H1 (cell line): ENCODE measurements around the gene HPD. TPM values are rescaled to one million over a fixed set of nuclear protein-coding genes. Genes with fewer than 3 reads are reported as not detected.

Experiments
- CTCF ChIA-PET: fragments of 300-600 bp; sonication (Branson Sonifier 250); formaldehyde crosslinking; loops from one replicate; lab custom pipeline; 2021; ENCODE audit not compliant: partially characterized antibody; lab: Charles Lee
- POLR2A ChIA-PET: fragments of 300-600 bp; sonication (Branson Sonifier 250); formaldehyde crosslinking; loops from one replicate; lab custom pipeline; 2021; ENCODE audit warnings: inconsistent platforms; ENCODE audit not compliant: partially characterized antibody; lab: Charles Lee
- DNase-seq, 2 experiments: peaks; one replicate each; pipeline versions ENCODE4 v3.0.0 to v3.0.0-alpha.2; 2010 to 2022; ENCODE audit warnings: low spot score in 2 of 2, low read depth in 1 of 2, mixed read lengths in 1 of 2
- FAIRE-seq: peaks from 2 replicates; lab custom pipeline; 2011; peaks lifted over from hg19 to GRCh38; lab: Jason Lieb, UNC
- H2AFZ ChIP-seq: 2 replicates; pipeline ENCODE4 v1.8.1; 2012; ENCODE audit warnings: low read length, inconsistent platforms
- H2AK5ac ChIP-seq: 2 replicates; pipeline ENCODE4 v1.6.1; 2013; ENCODE audit warnings: low read depth, low read length
- H2BK120ac ChIP-seq: replicated peaks from 2 replicates; pipeline ENCODE3; 2013; ENCODE audit warnings: low read depth, low read length, inconsistent platforms
- H2BK12ac ChIP-seq: 2 replicates; pipeline ENCODE4 v1.6.1; 2013; ENCODE audit warnings: low read depth, low read length
- H2BK15ac ChIP-seq: 2 replicates; pipeline ENCODE4 v1.6.1; 2013; ENCODE audit warnings: low read length
- H2BK20ac ChIP-seq: 2 replicates; pipeline ENCODE4 v1.6.1; 2013; ENCODE audit warnings: low read length
- H2BK5ac ChIP-seq: 2 replicates; pipeline ENCODE4 v1.6.1; 2013; ENCODE audit warnings: low read depth, low read length
- H3K14ac ChIP-seq: 2 replicates; pipeline ENCODE4 v1.6.1; 2013; ENCODE audit warnings: inconsistent platforms; ENCODE audit not compliant: insufficient read length
- H3K18ac ChIP-seq: 2 replicates; pipeline ENCODE4 v1.6.1; 2013; ENCODE audit warnings: low read length; ENCODE audit errors: extremely low read depth
- H3K23ac ChIP-seq: 2 replicates; pipeline ENCODE4 v1.6.1; 2013; ENCODE audit warnings: inconsistent platforms; ENCODE audit not compliant: insufficient read length
- H3K23me2 ChIP-seq: 2 replicates; pipeline ENCODE4 v1.6.1; 2013; ENCODE audit warnings: low read depth, low read length
- H3K27ac ChIP-seq: 2 replicates; pipeline ENCODE4 v1.6.1; 2011; ENCODE audit warnings: low read depth, low read length, inconsistent platforms
- H3K27me3 ChIP-seq, 4 experiments: replicated peaks in 1 of 4; 1 replicate in 1 of 4; 2 replicates in 3 of 4; pipeline versions ENCODE4 v1.6.1 to v1.8.1; 2011 to 2013; ENCODE audit warnings: low read length in 3 of 4, mild to moderate bottlenecking in 3 of 4, inconsistent platforms in 2 of 4, mixed read lengths in 2 of 4, moderate library complexity in 1 of 4; ENCODE audit not compliant: control insufficient read depth in 3 of 4, insufficient read depth in 3 of 4; ENCODE audit errors: extremely low read depth in 1 of 4
- H3K36me3 ChIP-seq, 4 experiments: 2 replicates each; pipeline versions ENCODE4 v1.6.1 to v1.8.1; 2011 to 2013; ENCODE audit warnings: mild to moderate bottlenecking in 4 of 4, low read length in 3 of 4, moderate library complexity in 2 of 4, control low read depth in 1 of 4, inconsistent platforms in 1 of 4; ENCODE audit not compliant: insufficient read depth in 4 of 4, control insufficient read depth in 2 of 4
- H3K4ac ChIP-seq: replicated peaks from 2 replicates; pipeline ENCODE3; 2013; ENCODE audit warnings: low read length, low read depth, mixed read lengths, inconsistent platforms; ENCODE audit not compliant: insufficient read length
- H3K4me1 ChIP-seq, 4 experiments: replicated peaks in 1 of 4; 1 replicate in 1 of 4; 2 replicates in 3 of 4; pipeline versions ENCODE4 v1.6.1 to v1.8.1; 2011 to 2013; ENCODE audit warnings: low read length in 3 of 4, inconsistent platforms in 2 of 4, mixed read lengths in 1 of 4; ENCODE audit not compliant: insufficient read depth in 4 of 4, control insufficient read depth in 3 of 4
- H3K4me2 ChIP-seq, 2 experiments: 2 replicates each; pipeline versions ENCODE4 v1.6.1 to v1.8.1; 2011 to 2013; ENCODE audit warnings: low read depth in 2 of 2, low read length in 2 of 2, control low read depth in 1 of 2, inconsistent platforms in 1 of 2, mild to moderate bottlenecking in 1 of 2; ENCODE audit not compliant: insufficient read depth in 1 of 2
- H3K4me3 ChIP-seq, 4 experiments: fragments of 200-600, 300-600 bp in 1 of 4; sonication (generic), shearing (Covaris generic), sonication (Bioruptor Twin) in 1 of 4; 2 replicates each; pipeline versions ENCODE4 v1.5.1 to v1.8.1; 2011 to 2016; ENCODE audit warnings: low read length in 4 of 4, low read depth in 3 of 4, control low read depth in 2 of 4, inconsistent platforms in 2 of 4, mild to moderate bottlenecking in 2 of 4, mixed read lengths in 1 of 4, moderate library complexity in 1 of 4; ENCODE audit not compliant: insufficient read depth in 2 of 4; ENCODE audit errors: extremely low read depth in 1 of 4
- H3K56ac ChIP-seq: replicated peaks from 2 replicates; pipeline ENCODE3; 2013; ENCODE audit warnings: low read depth, mild to moderate bottlenecking, mixed read lengths, low read length, inconsistent platforms; ENCODE audit not compliant: insufficient read length
- H3K79me1 ChIP-seq: 2 replicates; pipeline ENCODE4 v1.6.1; 2013; ENCODE audit warnings: low read depth, low read length, control low read depth
- H3K79me2 ChIP-seq, 2 experiments: 2 replicates each; pipeline versions ENCODE4 v1.6.1 to v1.8.1; 2012 to 2013; ENCODE audit warnings: low read length in 2 of 2, mild to moderate bottlenecking in 2 of 2, inconsistent platforms in 1 of 2; ENCODE audit not compliant: insufficient read depth in 2 of 2, control insufficient read depth in 1 of 2
- H3K9ac ChIP-seq, 4 experiments: replicated peaks in 1 of 4; 1 replicate in 1 of 4; 2 replicates in 3 of 4; pipeline versions ENCODE4 v1.6.1 to v1.8.1; 2011 to 2013; ENCODE audit warnings: low read depth in 3 of 4, low read length in 3 of 4, control low read depth in 2 of 4, mild to moderate bottlenecking in 2 of 4, moderate library complexity in 2 of 4, inconsistent platforms in 1 of 4; ENCODE audit errors: extremely low read depth in 1 of 4
- H3K9me3 ChIP-seq, 2 experiments: 2 replicates each; pipeline versions ENCODE4 v1.6.1 to v1.8.1; 2012 to 2013; ENCODE audit warnings: mild to moderate bottlenecking in 2 of 2, moderate library complexity in 2 of 2, control low read depth in 1 of 2, inconsistent platforms in 1 of 2, low read depth in 1 of 2, low read length in 1 of 2, mixed read lengths in 1 of 2; ENCODE audit not compliant: insufficient read depth in 2 of 2
- H4K20me1 ChIP-seq, 2 experiments: replicated peaks in 1 of 2; 2 replicates each; pipeline versions ENCODE3 to v1.8.1; 2011 to 2013; ENCODE audit warnings: inconsistent platforms in 2 of 2, low read length in 2 of 2, mild to moderate bottlenecking in 1 of 2; ENCODE audit not compliant: insufficient read depth in 2 of 2, control insufficient read depth in 1 of 2
- H4K5ac ChIP-seq: 2 replicates; pipeline ENCODE4 v1.6.1; 2013; ENCODE audit warnings: low read length, low read depth, mixed read lengths, inconsistent platforms; ENCODE audit not compliant: insufficient read length
- H4K8ac ChIP-seq: 2 replicates; pipeline ENCODE4 v1.8.0; 2013; ENCODE audit warnings: mild to moderate bottlenecking, moderate library complexity, low read length, inconsistent platforms; ENCODE audit not compliant: insufficient read depth; ENCODE audit errors: extremely low read depth
- H4K91ac ChIP-seq: replicated peaks from 2 replicates; pipeline ENCODE3; 2013; ENCODE audit warnings: low read length, mixed read lengths, inconsistent platforms; ENCODE audit not compliant: insufficient read length
- HDAC2 ChIP-seq, 2 experiments: fragments of 300-600 bp in 1 of 2; sonication (generic) in 1 of 2; IDR thresholded peaks; 2 replicates each; pipeline ENCODE4 v1.6.1; 2011 to 2012; ENCODE audit warnings: low read depth in 2 of 2, low read length in 2 of 2, mild to moderate bottlenecking in 2 of 2, moderate library complexity in 2 of 2, borderline replicate concordance in 1 of 2, inconsistent platforms in 1 of 2
- JUN ChIP-seq: IDR thresholded peaks from 2 replicates; pipeline ENCODE4 v1.6.1; 2011; ENCODE audit warnings: low read depth, mild to moderate bottlenecking, improper control_type of control experiment, low read length
- NANOG ChIP-seq: IDR thresholded peaks from 2 replicates; pipeline ENCODE4 v1.6.1; 2011; ENCODE audit warnings: low read length, low read depth, mild to moderate bottlenecking, inconsistent platforms; ENCODE audit not compliant: insufficient read depth, poor library complexity, severe bottlenecking
- RAD21 ChIP-seq, 2 experiments: IDR thresholded peaks in 1 of 2; conservative IDR thresholded peaks in 1 of 2; 2 replicates each; pipeline ENCODE4 v1.6.1; 2011; ENCODE audit warnings: low read depth in 2 of 2, low read length in 2 of 2, improper control_type of control experiment in 1 of 2, inconsistent platforms in 1 of 2, mild to moderate bottlenecking in 1 of 2, moderate library complexity in 1 of 2
- RBBP5 ChIP-seq: IDR thresholded peaks from 2 replicates; pipeline ENCODE4 v1.7.1; 2012; ENCODE audit warnings: low read depth, mild to moderate bottlenecking, inconsistent platforms, low read length, moderate library complexity, borderline replicate concordance
- RFX5 ChIP-seq: IDR thresholded peaks from 2 replicates; pipeline ENCODE4 v1.6.1; 2011; ENCODE audit warnings: low read depth, low read length, improper control_type of control experiment, borderline replicate concordance
- SP4 ChIP-seq: IDR thresholded peaks from 2 replicates; pipeline ENCODE4 v1.6.1; 2012; ENCODE audit warnings: low read length, inconsistent platforms
- WGBS, 2 experiments: shearing (Covaris generic) in 1 of 2; methylation state at CpG; one replicate each; pipeline versions ENCODE4 v1.1.6 to v1.1.7; 2013 to 2015; ENCODE audit warnings: low lambda C conversion rate in 2 of 2, mixed read lengths in 2 of 2, inconsistent platforms in 1 of 2, low coverage in 1 of 2, missing lambda C conversion rate in 1 of 2; ENCODE audit not compliant: insufficient replicate concordance in 2 of 2, insufficient coverage in 1 of 2, insufficient read length in 1 of 2; ENCODE audit errors: extremely low coverage in 1 of 2, missing lambda C conversion rate in 1 of 2; 5-methylcytosine and 5-hydroxymethylcytosine counted together
- polyA plus RNA-seq, 7 experiments: library from polyadenylated mRNA; depleted of rRNA in 3 of 7; stranded (reverse) in 5 of 7; unstranded in 2 of 7; fragments of >200 nt in 5 of 7; fragments of 200-250 nt in 2 of 7; gene quantifications; 1 replicate in 5 of 7; 2 replicates in 1 of 7; 4 replicates in 1 of 7; pipeline versions ENCODE4 v1.2.1 to v1.2.3, GENCODE V29; 2011 to 2013; ENCODE audit warnings: missing spikeins in 2 of 7, mixed read lengths in 2 of 7
- total RNA-seq: library from RNA; stranded (reverse); fragmentation: NEBNext Ultra II Directional; extraction: Animal tissue kit (Norgen Biotek cat#: 25700); gene quantifications from 2 replicates; pipeline ENCODE4 v1.2.1, GENCODE V29; 2021
- TF ChIP-seq, protein P1 (sequence below), 3 experiments: IDR thresholded peaks; 1 replicate in 2 of 3; 2 replicates in 1 of 3; pipeline versions ENCODE4 v1.5.1 to v1.6.1; 2011; ENCODE audit warnings: low read length in 3 of 3, mild to moderate bottlenecking in 3 of 3, inconsistent platforms in 2 of 3, low read depth in 1 of 3, moderate library complexity in 1 of 3; ENCODE audit not compliant: insufficient read depth in 1 of 3; ENCODE audit errors: control extremely low read depth in 1 of 3

Gene HPD
- total and polyA plus RNA-seq, 2 of the 8 experiments (the other 6 are each of a cell fraction or from before 2014, with no cell fraction given) = 0.48 to 0.56 TPM

DNA sequence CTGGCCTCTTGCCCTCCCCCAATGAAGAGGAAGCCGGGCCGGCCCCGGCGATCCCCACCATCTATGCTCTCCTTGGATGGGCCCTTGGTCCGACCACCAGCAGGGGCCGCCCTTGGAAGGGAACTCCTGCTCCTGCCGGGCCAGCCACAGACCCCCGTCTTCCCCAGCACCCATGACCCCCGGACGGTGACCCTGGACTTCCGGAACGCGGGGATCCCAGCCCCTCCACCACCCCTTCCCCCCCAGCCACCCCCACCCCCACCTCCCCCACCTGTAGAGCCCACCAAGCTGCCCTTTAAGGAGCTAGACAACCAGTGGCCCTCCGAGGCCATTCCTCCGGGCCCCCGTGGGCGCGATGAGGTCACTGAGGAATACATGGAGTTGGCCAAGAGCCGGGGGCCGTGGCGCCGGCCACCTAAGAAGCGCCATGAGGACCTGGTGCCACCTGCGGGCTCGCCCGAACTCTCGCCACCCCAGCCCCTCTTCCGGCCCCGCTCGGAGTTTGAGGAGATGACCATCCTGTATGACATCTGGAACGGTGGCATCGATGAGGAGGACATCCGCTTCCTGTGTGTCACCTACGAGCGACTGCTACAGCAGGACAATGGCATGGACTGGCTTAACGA lies 35.4 kb downstream of the HPD start:
- FAIRE-seq (no peak), DNase-seq (no peak)
- no peaks in the 10 kb centered on the region for H3K9me3 ChIP-seq
- 89% methylated on average over 22 of the region's 36 CpGs; no CpG with 5 or more reads in 1 of the 2 experiments for WGBS, 2 experiments
- H3K4me3 ChIP-seq = no peak overlapping the region
- no peak overlapping the region for H2AK5ac ChIP-seq
- H3K4me1 ChIP-seq = no peaks in the 10 kb centered on the region
- no peak overlapping the region for H3K18ac ChIP-seq
- H2BK20ac ChIP-seq = no peak overlapping the region
- no peak overlapping the region for H4K5ac ChIP-seq
- no peak overlapping the region for H4K91ac ChIP-seq
- H4K8ac ChIP-seq = no peak overlapping the region
- no peaks in the 10 kb centered on the region for H3K27me3 ChIP-seq
- H3K36me3 ChIP-seq = peaks cover 8 to 32% (median 20%) of the 10 kb centered on the region in 4 experiments
- no peak overlapping the region for H2BK5ac ChIP-seq
- no peak overlapping the region for H3K9ac ChIP-seq
- ChIA-PET CTCF (interaction anchor here (1.0 to 14.5 kb wide), 12 partner anchors 10 to 102 kb away, joined by 3 to 163 read pairs (median 4); partner anchors contain the start of genes PSMD9 and RHOF), POLR2A (interaction anchor here (0.9 to 6.4 kb wide), 7 partner anchors 11 to 70 kb away, joined by 3 to 50 read pairs (median 5); partner anchors contain the start of genes RHOF and SETD1B)
- H3K23ac ChIP-seq = no peak overlapping the region
- H3K4ac ChIP-seq = no peak overlapping the region
- H3K56ac ChIP-seq = no peak overlapping the region
- no peak overlapping the region for H2AFZ ChIP-seq
- no peaks in the 10 kb centered on the region for H3K79me1 ChIP-seq
- no peak overlapping the region for H3K14ac ChIP-seq
- no peak overlapping the region for H2BK120ac ChIP-seq
- no peak overlapping the region for H3K27ac ChIP-seq
- H3K79me2 ChIP-seq = no peaks in the 10 kb centered on the region
- H2BK15ac ChIP-seq = no peak overlapping the region
- H3K4me2 ChIP-seq = no peak overlapping the region
- no peaks in the 10 kb centered on the region for H3K23me2 ChIP-seq
- H4K20me1 ChIP-seq = peaks cover 0 to 15% of the 10 kb centered on the region in 2 experiments
- no peak for TF ChIP-seq JUN
- no peak for TF ChIP-seq HDAC2 (IDR thresholded peaks at IDR 0.05; ENCODE audit: borderline replicate concordance in 1 of 2, low read depth in 2 of 2, low read length in 2 of 2)
- no peak for TF ChIP-seq SP4
- TF ChIP-seq, protein P1, sequence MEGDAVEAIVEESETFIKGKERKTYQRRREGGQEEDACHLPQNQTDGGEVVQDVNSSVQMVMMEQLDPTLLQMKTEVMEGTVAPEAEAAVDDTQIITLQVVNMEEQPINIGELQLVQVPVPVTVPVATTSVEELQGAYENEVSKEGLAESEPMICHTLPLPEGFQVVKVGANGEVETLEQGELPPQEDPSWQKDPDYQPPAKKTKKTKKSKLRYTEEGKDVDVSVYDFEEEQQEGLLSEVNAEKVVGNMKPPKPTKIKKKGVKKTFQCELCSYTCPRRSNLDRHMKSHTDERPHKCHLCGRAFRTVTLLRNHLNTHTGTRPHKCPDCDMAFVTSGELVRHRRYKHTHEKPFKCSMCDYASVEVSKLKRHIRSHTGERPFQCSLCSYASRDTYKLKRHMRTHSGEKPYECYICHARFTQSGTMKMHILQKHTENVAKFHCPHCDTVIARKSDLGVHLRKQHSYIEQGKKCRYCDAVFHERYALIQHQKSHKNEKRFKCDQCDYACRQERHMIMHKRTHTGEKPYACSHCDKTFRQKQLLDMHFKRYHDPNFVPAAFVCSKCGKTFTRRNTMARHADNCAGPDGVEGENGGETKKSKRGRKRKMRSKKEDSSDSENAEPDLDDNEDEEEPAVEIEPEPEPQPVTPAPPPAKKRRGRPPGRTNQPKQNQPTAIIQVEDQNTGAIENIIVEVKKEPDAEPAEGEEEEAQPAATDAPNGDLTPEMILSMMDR (IDR thresholded peaks at IDR 0.05; ENCODE audit: control extremely low read depth in 1 of 3, insufficient read depth in 1 of 3, low read depth in 1 of 3, low read length in 3 of 3) = peak; percentile 28 to 54 (median 37); a peak in 3 of 4 replicates
- TF ChIP-seq RFX5 = no peak
- TF ChIP-seq RAD21 (IDR thresholded peaks at IDR 0.05 in 1 of 2, conservative IDR thresholded peaks at IDR 0.05 in 1 of 2; ENCODE audit: low read depth in 2 of 2, low read length in 2 of 2) = peak; percentile 36 to 45; a peak in 3 of 4 replicates
- TF ChIP-seq RBBP5 = no peak
- no peak for TF ChIP-seq NANOG
- H2BK12ac ChIP-seq = no peak overlapping the region
